ENCODE measurements around the gene PIP5K1B.

GRCh38 chr9:68955330-68955729 lies 250.3 kb downstream of the PIP5K1B start:
- no peak for TF ChIP-seq CTCF (CRISPR knock-in tag; IDR thresholded peaks at IDR 0.05)
- no peak for TF ChIP-seq GATAD1 (CRISPR knock-in tag; IDR thresholded peaks at IDR 0.05)
- no peak for TF ChIP-seq POLR2AphosphoS2 (IDR thresholded peaks at IDR 0.05; ENCODE audit: low read depth, low read length)
- no peak for TF ChIP-seq ATF3 (CRISPR knock-in tag; IDR thresholded peaks at IDR 0.05)
- no peak for TF ChIP-seq IKZF1 (IDR thresholded peaks at IDR 0.05)
- TF ChIP-seq ATF5 (CRISPR knock-in tag; IDR thresholded peaks at IDR 0.05; ENCODE audit: low read depth): no peak
- TF ChIP-seq SIN3A (IDR thresholded peaks at IDR 0.05; ENCODE audit: borderline replicate concordance, low read depth, low read length): no peak
- no peak for TF ChIP-seq GPN1 (CRISPR knock-in tag; IDR thresholded peaks at IDR 0.05; ENCODE audit: borderline replicate concordance)
- no peak for TF ChIP-seq REST (IDR thresholded peaks at IDR 0.05; ENCODE audit: borderline replicate concordance in 1 of 2, low read depth in 1 of 2, low read length in 2 of 2)
- TF ChIP-seq GTF2F1 (IDR thresholded peaks at IDR 0.05; ENCODE audit: low read length): no peak
- no peak for TF ChIP-seq FOXM1 (CRISPR knock-in tag; IDR thresholded peaks at IDR 0.05)
